Fibroblast of the aortic adventitia (primary cell): Measurements from ENCODE around the gene TTC9. TPM values are rescaled to one million over a fixed set of nuclear protein-coding genes. Genes with fewer than 3 reads are reported as not detected.
"Not testable (repeated sequence)": the region's sequence is repeated elsewhere in the genome, so short reads cannot be mapped to it uniquely, and the experiment has no call there.

Experiments used
- DNase-seq: peaks from one replicate; pipeline ENCODE4 v3.0.0-alpha.2; 2010; ENCODE audit warnings: low read depth
- H3K4me3 ChIP-seq: 2 replicates; pipeline ENCODE4 v1.5.1; 2011; ENCODE audit warnings: low read depth, mild to moderate bottlenecking, control low read depth, low read length, moderate library complexity
- CTCF ChIP-seq: IDR thresholded peaks from 2 replicates; pipeline ENCODE4 v1.5.1; 2011; ENCODE audit warnings: mild to moderate bottlenecking, low read length, control low read depth, inconsistent platforms; ENCODE audit not compliant: insufficient read depth
- total RNA-seq: library from RNA; depleted of rRNA; stranded (reverse); fragments of >200 nt; gene quantifications from 2 replicates; pipeline ENCODE4 v1.2.3, GENCODE V29; 2012; ENCODE audit warnings: low replicate concordance

The TTC9 gene
- total RNA-seq, 1 donor, result 0.45 TPM

GRCh38 chr14:70696026-70696425 lies 54.3 kb downstream of the TTC9 start:
- no peak overlapping the region for H3K4me3 ChIP-seq
- TF ChIP-seq CTCF, result no peak
- no peak for DNase-seq

GRCh38 chr14:70697701-70698100 lies 56.0 kb downstream of the TTC9 start:
- H3K4me3 ChIP-seq, result no peak overlapping the region

GRCh38 chr14:70698288-70698687 lies 56.6 kb downstream of the TTC9 start:
- DNase-seq, result peak; percentile 50
- no peak for TF ChIP-seq CTCF

More at GRCh38 chr14:70697701-70698100, 56.0 kb downstream of the TTC9 start:
- peak; percentile 13 for DNase-seq
- TF ChIP-seq CTCF, result no peak

GRCh38 chr14:70699646-70700045 lies 57.9 kb downstream of the TTC9 start:
- DNase-seq, result no peak
- H3K4me3 ChIP-seq, result no peak overlapping the region
- no peak for TF ChIP-seq CTCF

More at GRCh38 chr14:70698288-70698687, 56.6 kb downstream of the TTC9 start:
- no peak overlapping the region for H3K4me3 ChIP-seq

- no peak for TF ChIP-seq CTCF
- DNase-seq, result no peak
- no peak overlapping the region for H3K4me3 ChIP-seq
Measured at GRCh38 chr14:70700955-70701585, 59.4 kb downstream of the TTC9 start.

GRCh38 chr14:70701610-70702009 lies 59.9 kb downstream of the TTC9 start:
- no peak overlapping the region for H3K4me3 ChIP-seq
- DNase-seq, result no peak
- no peak for TF ChIP-seq CTCF

- TF ChIP-seq CTCF, result no peak
- no peak for DNase-seq
- H3K4me3 ChIP-seq, result no peak overlapping the region
Measured at GRCh38 chr14:70702161-70702560, 60.4 kb downstream of the TTC9 start.

- H3K4me3 ChIP-seq, DNase-seq: not testable (repeated sequence)
Measured at GRCh38 chr14:70703621-70704168, 62.0 kb downstream of the TTC9 start.
